ENCODE results near the gene RAN.
"Not testable (repeated sequence)": the region's sequence is repeated elsewhere in the genome, so short reads cannot be mapped to it uniquely, and the experiment has no call there.

Gene RAN

DNA sequence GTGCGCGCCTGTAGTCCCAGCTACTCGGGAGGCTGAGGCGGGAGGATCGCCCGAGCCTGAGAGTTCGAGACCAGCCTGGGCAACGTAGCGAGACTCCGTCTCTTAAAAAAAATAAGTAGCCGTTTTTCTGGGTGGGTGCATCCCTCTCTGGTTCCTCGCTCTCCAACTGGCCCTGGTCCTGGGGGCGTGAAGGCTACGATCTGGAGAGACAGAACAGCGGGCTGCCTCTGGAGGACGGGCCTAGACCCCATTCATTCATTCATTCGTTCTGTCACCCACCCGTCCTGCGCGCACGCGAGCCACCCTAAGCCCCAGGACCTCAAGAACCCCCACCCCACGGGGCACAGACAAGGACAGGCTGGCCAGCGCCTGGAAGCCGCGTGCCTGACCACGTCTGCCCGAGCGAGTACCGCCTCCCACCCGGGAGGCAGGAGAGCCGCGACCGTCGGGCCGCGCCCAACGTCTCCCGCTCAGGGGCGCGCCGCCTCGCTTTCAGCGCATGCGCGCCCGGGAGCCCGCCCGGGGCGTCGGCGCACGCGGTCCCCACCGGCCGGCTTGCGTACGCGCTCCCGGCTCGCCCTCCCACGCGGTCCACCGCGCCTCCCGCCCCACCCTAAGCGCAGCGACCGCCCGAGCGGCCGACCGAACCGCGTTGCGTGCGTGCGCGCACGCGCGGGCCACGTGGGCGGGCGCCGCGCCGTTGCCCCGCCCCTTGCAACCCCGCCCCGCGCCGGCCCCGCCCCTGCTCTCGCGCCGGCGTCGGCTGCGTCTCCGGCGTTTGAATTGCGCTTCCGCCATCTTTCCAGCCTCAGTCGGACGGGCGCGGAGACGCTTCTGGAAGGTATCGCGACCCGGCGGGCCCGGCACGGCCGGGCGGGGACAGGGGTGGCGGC is at the start of gene RAN:
Gene RAN (plus strand): TSS at position 781 of the 893 bp plus-strand sequence. CDS start 528 bp downstream, outside the sequence.
- DNase-seq (ENCODE audit: low read depth, low spot score), result peak; percentile 74

DNA sequence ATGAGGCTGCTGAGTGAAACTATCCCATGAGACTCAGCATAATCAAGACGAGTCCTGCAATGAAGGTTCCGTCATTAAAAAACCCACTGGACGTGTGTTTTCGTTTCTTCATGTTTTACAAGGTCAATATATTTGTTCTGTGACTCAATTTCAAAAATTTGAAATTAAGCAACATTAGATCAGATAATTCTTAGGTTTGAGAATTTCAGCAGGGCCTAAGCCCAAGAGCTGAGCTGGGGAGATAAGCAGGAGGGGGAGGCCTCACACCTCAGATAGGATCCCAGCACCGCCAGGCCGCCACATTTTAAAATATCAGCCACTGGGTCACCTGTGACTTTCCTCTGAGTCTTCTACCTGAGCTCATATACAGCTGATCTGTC is 46.1 kb upstream of the RAN start:
- no peak for DNase-seq (ENCODE audit: low read depth, low spot score)

DNA sequence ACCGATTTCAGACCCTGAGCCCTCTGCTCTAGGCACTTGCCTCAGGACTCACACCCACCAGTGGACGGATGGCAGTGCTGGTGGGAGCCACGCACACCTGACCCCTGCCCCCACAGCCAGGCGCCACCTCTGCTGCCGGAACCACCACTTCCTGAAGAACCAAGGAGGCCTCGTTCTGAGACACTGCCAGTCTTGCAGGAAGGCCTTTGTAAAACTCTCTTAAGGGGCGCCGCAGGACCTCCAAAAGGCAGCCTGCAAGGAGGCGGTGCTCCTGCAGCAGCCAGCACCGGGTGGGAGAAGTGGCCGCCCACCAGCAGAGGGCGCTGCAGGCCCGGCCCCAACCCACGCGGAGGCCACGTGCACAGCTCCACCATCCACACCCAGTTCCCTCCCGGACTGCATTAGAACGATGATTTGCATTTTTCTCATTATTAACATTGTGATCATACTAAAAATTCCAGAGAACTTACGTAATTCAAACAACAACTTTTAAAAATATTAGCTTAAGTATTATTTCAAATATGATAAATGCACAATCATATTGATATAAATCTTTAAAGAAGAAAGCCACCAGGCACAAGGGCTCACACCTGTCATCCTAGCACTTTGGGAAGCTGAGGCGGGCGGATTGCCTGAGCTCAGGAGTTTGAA is 45.6 kb upstream of the RAN start:
- DNase-seq (ENCODE audit: low read depth, low spot score), result no peak

DNA sequence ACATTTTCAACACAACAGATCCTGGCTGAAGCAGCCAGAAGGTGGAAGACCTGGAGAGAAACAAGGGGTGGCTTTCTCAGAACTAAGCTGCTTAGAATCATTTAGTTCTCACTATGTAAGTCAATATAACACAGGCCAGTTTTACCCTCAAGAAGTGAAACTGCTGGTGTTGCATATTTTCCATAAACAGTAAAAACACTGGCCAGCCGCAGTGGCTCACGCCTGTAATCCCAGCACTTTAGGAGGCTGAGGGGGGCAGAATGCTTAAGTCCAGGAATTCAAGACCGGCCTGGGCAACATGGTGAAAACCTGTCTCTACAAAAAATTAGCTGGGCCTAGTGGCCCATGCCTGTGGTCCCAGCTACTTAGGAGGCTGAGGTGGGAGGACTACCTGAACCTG is 44.4 kb upstream of the RAN start:
- DNase-seq (ENCODE audit: low read depth, low spot score), result no peak

DNA sequence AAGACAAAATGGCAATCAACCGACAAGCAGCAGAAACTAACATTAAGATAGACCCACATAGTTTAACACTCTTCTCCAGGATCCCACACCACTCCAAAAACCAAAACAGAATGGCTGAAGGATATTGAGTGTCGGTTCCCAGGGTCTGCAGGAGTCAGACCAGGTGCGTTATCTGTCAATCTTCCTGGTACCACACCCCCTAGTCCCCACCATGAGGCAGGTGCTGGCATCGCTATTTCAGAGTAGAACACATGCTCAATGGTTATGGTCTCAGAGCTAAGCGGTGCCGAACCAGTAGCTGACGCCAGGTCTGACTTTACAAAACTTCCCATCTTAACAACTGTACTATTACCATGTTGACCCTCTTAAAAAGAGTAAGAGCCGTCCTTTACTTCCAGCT is 43.0 kb upstream of the RAN start:
- no peak for DNase-seq (ENCODE audit: low read depth, low spot score)

DNA sequence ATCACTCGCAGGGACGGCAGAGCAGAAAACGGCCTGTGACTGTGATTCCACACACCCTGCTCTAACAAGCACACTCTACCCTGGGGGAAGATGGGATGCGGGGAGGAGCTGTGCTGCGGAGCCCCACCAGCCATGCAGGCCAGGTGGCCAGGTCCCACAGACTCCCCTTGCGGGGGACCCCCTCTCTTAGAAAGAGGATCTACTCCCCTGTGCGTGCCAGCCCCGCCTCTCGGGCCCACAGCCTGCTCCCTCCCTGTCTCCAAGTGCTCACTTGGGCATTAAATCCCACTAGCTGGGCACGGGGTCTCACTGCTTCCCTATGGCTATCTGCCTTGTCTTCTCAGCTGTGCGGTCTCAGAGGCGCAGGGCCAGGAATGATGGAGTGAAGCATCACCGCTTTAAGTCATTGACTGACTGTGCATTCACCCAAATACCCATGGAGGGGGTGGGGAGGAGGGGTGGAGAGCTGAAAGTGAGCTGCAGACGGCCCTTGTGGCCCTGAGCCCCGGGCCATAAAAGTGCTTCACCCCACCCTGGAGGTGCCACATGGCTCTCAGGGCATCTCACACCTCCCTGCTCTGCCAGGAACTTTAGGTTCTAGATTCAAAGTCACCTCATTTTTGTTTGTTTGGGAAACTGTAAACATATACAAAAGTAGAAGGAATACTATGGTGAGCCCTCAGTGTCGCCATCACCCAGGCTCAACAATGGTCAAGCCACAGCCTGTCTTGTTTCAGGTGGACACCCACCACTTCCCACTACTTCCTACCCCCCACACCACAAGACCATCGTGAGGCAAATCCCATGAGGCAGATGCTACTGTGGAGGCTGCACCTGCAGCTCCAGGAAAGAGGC is 42.2 kb upstream of the RAN start:
- DNase-seq (ENCODE audit: low read depth, low spot score), result no peak

DNA sequence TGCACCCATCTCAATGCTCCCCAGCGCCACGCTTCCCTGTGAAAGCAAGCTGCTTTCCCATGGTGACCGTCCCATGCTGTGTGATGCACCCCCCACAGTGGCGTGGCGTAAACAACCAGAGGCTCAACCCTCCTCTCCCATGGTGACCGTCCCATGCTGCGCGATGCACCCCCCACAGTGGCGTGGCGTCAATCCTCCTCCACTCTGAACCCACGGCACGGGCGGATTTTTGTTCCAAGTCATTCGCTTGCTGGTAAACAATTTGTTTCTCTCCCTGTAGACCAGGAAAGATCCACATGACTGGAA is 41.7 kb upstream of the RAN start:
- no peak for DNase-seq (ENCODE audit: low read depth, low spot score)

DNA sequence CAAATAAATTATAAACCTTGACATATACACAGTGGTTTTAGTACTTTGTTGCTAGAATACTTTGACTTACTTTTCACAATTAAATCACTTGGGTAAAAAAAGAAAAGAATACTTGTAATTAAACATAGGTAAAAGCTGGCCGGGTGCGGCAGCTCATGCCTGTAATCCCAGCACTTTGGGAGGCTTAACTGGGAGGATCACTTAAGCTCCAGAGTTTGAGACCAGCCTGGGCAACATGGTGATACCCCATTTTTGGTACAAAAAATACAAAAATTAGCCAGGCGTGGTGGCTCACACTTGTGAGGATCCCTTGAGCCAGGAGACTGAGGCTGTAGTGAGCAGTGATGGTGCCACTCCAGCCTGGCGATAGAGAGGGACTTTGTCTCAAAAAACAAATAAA is 40.6 kb upstream of the RAN start:
- no peak for DNase-seq (ENCODE audit: low read depth, low spot score)

DNA sequence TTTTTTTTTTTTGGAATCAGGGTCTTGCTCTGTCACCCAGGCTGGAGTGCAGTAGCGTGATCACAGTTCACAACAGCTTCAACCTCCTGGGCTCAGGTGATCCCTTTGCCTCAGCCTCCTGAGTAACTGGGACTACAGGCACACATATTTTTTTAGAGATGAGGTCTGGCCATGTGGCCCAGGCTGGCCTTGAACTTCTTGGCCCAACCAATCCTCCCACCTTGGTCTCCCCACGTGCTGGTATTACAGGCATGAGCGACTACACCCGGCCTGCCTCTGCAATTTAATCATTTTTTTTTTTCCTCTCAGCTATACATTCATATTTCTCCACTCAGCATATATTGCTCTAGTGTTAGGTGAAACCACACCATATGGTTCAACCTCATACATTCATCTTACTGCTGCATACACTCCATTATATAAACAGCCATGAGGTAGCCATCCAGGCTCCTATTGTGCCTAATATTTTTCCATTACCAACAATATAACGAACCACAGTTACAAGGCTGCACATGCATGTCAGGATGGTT is 39.9 kb upstream of the RAN start:
- DNase-seq (ENCODE audit: low read depth, low spot score), result no peak

DNA sequence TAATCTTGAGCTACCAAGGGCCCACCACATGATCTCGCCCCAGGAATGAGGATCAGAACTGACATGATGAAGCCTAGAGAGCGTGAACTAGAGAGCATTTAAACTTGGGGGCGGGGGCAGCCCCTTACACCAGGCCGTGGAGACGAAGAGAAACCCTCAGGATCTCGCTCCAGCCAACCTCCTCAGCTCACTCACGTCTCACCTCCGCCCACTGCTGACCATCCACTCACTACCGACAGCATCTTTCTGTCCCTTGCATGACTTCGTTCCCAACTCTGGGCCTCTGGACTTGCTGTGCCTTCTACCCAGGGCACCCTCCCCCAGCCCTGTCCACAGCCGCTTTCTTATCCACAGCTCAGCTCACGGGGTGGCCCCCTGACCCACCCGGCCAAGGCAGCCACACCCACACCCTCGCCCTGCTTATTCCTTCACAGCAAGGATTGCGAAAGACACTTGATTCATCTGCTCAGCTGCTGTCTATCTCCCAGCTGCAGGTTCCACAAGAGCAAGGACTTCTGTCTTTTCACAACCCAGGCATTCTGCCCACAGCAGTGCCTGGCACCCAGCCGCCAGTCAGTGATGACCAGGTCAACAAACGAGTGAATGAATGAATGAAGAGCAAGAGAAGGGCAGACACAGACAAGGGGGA is 39.2 kb upstream of the RAN start:
- DNase-seq (ENCODE audit: low read depth, low spot score), result no peak

DNA sequence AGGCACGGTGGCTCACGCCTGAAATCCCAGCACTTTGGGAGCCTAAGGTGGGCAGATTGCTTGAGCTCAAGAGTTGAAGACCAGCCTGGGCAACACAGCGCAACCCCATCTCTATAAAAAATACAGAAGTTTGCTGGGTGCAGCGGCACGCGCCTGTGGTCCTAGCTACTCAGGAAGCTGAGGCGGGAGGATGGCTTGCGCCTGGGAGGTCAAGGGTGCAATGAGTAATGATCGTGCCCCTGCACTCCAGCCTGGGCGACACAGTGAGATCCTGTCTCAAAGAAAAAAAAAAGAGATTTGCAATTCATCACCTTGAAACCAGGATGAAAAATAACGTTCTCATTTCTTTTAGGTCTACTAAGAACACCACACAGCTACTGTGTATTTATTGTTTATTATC is 36.9 kb upstream of the RAN start:
- DNase-seq (ENCODE audit: low read depth, low spot score), result no peak

DNA sequence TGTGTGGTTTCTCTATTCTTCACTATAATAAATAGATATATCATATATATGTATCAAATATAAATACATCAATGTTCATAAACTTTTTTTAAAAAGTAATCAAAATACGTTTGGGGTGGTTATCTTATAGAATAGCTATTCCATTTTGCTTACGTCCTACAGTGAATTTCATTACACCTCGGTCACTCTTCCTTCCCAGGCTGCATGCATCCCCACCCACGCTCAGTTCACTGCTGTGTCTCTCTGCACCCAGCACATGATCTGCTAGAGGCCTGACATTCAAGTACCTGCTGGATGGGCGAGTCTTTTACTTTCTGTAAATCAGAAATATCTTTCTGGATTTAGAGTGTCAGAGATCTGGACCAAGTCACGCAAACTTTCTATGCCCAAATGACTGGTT is 36.4 kb upstream of the RAN start:
- DNase-seq (ENCODE audit: low read depth, low spot score), result no peak

DNA sequence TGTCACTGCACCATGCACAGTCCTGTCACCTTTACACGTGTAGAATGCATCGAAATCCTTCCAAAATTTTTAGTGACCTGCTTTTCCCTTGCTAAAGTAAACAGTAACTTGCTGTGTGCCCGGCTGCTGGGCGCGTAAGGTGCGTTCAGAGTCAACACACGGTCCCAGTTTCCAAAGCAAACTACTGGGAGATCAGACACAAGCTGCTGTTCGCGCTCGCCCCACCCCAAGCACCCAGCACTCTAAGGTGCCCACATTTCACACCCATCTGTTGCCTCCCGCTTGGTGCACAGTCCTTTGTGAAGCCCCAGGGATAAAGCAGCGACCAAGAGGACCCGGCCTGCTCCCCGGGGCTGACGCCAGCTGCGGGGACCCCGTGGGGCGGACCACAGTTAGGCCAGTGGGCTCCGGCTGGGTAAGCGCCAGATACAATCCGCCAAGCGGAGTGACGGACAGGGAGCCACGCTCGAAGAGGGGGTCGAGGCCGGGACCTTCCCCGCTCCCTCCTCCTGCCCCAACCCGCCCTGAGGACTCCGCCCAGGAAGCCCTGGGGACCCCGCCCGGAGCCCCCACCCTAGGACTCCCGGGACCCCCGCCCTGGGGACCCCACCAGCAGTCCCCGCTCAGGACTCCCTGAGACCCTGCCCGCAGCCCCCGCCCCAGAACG is 33.4 kb upstream of the RAN start:
- no peak for DNase-seq (ENCODE audit: low read depth, low spot score)

DNA sequence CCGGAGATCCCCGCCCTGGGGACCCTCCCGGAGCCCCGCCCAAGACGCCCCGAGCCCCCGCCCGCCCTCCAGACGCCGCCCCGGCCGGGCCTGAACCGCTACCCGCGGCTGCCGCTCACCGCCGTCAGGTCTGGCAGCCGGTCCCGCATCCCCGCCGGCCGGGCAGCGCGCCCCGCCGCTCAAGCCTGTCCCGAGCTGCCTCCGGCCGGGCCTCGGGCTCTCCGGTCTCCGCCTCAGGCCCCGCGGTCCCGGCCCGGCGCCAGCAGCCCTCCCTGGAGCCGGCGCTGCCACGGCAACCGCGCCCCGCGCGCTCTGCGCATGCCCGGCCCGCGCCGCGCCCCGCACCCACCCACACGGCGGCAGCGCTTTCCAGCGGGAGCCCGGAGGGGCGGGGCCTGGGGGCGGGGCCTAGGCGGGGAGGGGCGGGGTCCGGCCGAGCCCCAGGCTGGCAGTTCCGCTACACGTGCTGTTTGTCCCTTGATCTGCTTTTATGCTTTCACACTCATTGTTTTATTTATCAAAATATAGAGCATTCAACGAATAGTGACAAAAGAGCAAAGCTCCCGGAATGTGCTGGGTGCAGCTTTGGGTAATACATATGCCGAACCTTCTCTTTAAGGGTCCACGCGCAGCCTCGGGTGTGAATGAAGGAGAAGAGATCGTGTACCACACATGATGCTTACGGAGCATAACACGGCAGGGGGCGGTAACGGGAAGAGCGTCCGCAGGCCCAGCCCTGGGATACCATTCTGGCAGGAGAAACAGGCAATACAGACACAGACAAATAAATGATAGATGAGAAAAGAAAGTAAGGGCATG is 32.7 kb upstream of the RAN start, which contains the start of gene STX2:
Gene STX2 (minus strand): TSS at position 300 of the 819 bp plus-strand sequence. CDS start 151 bp downstream, at position 149.
- DNase-seq (ENCODE audit: low read depth, low spot score), result peak; percentile 39

DNA sequence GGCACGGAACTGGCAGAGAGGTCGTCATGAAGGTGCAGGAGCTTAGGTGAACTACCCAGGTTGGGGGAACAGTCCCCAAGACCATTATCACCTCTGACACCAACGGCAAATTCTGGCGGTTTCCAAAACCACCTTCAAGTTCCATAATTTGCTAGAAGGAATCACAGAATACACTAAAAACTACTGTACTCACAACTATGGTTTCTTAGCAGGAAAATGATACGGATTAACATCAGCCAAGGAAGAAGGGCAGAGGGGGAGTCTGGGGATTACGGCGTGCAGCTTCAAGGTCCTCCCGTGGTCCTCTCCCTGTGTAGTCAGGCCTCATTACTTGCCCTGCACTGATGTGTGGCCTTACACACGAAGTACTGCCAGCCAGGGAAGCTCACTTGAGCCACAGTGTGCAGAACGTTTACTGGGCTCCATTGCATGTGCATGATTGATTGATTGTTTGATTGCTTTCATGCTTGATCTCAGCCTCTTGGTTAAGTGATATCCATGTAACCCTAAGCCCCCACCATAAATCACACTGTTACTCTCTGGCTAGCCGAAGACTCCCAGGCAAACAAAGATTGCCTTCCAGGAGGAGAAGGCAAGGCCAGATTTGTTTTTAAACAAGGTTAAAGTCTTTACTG is 32.0 kb upstream of the RAN start:
- no peak for DNase-seq (ENCODE audit: low read depth, low spot score)

DNA sequence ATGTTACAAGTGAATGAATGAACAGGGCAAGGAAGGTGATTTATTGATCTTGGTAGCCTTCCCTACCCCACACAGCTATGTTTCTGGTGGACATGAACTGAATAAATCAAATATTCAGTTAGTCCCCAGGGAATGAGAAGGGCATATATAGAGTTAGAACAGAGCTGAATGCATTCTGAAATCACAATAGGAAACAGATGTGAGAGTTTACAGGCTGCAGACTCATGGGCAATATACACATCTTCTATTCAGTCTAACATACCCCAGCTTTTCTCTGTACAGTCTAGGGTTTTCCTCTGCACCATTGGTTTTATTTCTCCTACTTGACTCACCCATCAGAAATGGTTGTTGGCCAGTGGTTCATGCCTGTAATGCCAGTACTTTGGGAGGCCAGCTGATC is 25.5 kb upstream of the RAN start:
- DNase-seq (ENCODE audit: low read depth, low spot score), result no peak

DNA sequence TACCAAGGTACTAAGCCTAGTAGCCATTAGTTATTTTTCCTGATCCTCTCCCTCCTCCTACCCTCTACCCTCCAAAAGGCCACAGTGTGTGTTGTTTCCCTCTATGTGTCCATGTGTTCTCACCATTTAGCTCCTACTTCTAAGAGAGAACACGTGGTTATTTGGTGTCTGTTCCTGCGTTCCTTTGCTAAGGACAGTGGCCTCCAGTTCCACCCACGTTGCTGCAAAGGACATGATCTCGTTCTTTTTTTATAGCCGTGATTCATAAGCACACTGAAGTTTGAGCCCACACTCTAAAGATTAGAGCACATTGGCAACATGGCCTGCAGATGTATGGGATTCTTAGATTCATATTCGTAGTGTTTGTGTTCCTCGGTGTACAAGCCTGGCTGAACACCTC is 24.8 kb upstream of the RAN start:
- no peak for DNase-seq (ENCODE audit: low read depth, low spot score)

DNA sequence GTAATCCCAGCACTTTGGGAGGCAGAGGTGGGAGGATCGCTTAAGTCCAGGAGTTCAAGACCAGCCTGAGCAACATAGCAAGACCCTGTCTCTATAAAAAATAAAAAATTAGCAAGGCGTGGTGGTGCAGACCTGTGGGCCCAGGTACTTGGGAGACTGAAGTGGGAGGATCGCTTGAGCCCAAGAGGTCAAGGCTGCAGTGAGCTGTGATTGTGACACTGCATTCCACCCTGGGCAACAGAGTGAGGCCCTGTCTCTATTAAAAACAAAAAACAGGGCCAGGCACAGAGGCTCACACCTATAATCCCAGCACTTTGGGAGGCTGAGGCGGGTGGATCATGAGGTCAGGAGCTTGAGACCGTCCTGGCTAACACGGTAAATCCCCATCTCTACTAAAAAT is 23.8 kb upstream of the RAN start:
- not testable (repeated sequence) for DNase-seq (ENCODE audit: low read depth, low spot score)

DNA sequence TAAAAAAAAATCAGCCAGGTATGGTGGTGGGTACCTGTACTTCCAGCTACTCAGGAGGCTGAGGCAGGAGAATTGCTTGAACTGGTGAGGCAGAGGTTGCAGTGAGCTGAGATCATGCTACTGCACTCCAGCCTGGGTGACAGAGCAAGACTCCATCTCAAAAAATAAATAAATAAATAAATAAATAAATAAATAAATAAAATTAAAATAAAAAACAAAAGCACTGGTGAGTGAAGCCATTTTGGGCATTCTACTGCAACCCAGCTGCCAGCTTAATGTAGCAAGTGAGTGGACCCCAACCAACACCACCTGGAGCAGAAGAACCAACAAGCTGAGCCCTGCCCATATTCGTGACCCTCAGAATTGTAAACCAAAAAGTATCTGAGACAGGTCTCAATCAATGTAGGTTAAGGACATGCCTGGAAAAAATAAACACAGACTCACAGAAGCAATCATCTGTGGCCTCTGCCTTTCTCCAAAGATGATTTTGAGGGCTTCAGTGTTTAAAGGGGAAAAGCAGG is 23.0 kb upstream of the RAN start:
- not testable (repeated sequence) for DNase-seq (ENCODE audit: low read depth, low spot score)
